GM12892 (cell line): ENCODE data around the gene C3orf33.

Experiments used
- POLR2A ChIP-seq: IDR thresholded peaks from 2 replicates; pipeline ENCODE4 v1.6.1; 2011; ENCODE audit warnings: low read depth, low read length, control low read depth
- POLR2AphosphoS5 ChIP-seq: IDR thresholded peaks from 2 replicates; pipeline ENCODE4 v1.6.1; 2011; ENCODE audit warnings: low read depth, low read length, control low read depth

GRCh38 chr3:155757577-155757976, 48.5 kb downstream of the C3orf33 start:
- no peak for TF ChIP-seq POLR2AphosphoS5
- TF ChIP-seq POLR2A, result no peak
